NB4 (cell line): Measurements from ENCODE around the gene ZNF160.

Experiments
- DNase-seq: peaks from one replicate; pipeline ENCODE4 v3.0.0; 2010; ENCODE audit warnings: low read depth
- H3K4me3 ChIP-seq: one replicate; pipeline ENCODE4 v1.5.1; 2011; ENCODE audit warnings: mild to moderate bottlenecking, low read depth, low read length, moderate library complexity
- CTCF ChIP-seq: IDR thresholded peaks from one replicate; pipeline ENCODE4 v1.5.1; 2012; ENCODE audit warnings: low read depth, low read length
- MAX ChIP-seq: IDR thresholded peaks from 2 replicates; pipeline ENCODE4 v1.6.1; 2011; ENCODE audit warnings: low read depth, low read length
- MYC ChIP-seq: IDR thresholded peaks from 2 replicates; pipeline ENCODE4 v1.6.1; 2011; ENCODE audit warnings: low read depth, low read length
- POLR2A ChIP-seq: IDR thresholded peaks from 2 replicates; pipeline ENCODE4 v1.6.1; 2011; ENCODE audit warnings: mild to moderate bottlenecking; ENCODE audit not compliant: insufficient read length; ENCODE audit errors: extremely low read depth

Gene ZNF160

GRCh38 chr19:53094754-53095575 is 8.3 kb downstream of the ZNF160 start:
- no peak overlapping the region for H3K4me3 ChIP-seq
- DNase-seq = no peak
- TF ChIP-seq MAX = no peak
- no peak for TF ChIP-seq POLR2A
- no peak for TF ChIP-seq CTCF
- no peak for TF ChIP-seq MYC

GRCh38 chr19:53092723-53093122 is 10.5 kb downstream of the ZNF160 start:
- TF ChIP-seq MYC (no peak), MAX (no peak), POLR2A (no peak), CTCF (no peak)
- no peak overlapping the region for H3K4me3 ChIP-seq
- DNase-seq = no peak

GRCh38 chr19:53091413-53092254 is 11.6 kb downstream of the ZNF160 start:
- TF ChIP-seq POLR2A = no peak
- no peak for TF ChIP-seq MAX
- no peak for TF ChIP-seq CTCF
- no peak for TF ChIP-seq MYC
- H3K4me3 ChIP-seq = no peak overlapping the region
- DNase-seq = no peak

GRCh38 chr19:53088091-53088490 is 15.1 kb downstream of the ZNF160 start:
- H3K4me3 ChIP-seq = no peak overlapping the region
- TF ChIP-seq CTCF (no peak), POLR2A (no peak), MYC (no peak), MAX (no peak)
- DNase-seq = no peak

GRCh38 chr19:53086949-53087348 is 16.3 kb downstream of the ZNF160 start:
- no peak for DNase-seq
- no peak overlapping the region for H3K4me3 ChIP-seq
- TF ChIP-seq CTCF = no peak
- TF ChIP-seq MAX = no peak
- no peak for TF ChIP-seq MYC
- no peak for TF ChIP-seq POLR2A
